ENCODE measurements around the gene IFFO2.

- no peak for TF ChIP-seq CTCF (IDR thresholded peaks at IDR 0.05; ENCODE audit: low read depth, low read length, missing input control)
- no peak for TF ChIP-seq MAX (IDR thresholded peaks at IDR 0.05)
- no peak for TF ChIP-seq ATF3 (IDR thresholded peaks at IDR 0.05)
- no peak for TF ChIP-seq JUND (IDR thresholded peaks at IDR 0.05)
- TF ChIP-seq EGR1 (IDR thresholded peaks at IDR 0.05; ENCODE audit: low read depth in 2 of 2), result no peak
- TF ChIP-seq RAD21 (IDR thresholded peaks at IDR 0.05), result no peak
- TF ChIP-seq ZBTB33 (IDR thresholded peaks at IDR 0.05), result no peak
- no peak for TF ChIP-seq SP1 (IDR thresholded peaks at IDR 0.05)
- TF ChIP-seq FOXA1 (IDR thresholded peaks at IDR 0.05), result no peak
- no peak for TF ChIP-seq TAF1 (conservative IDR thresholded peaks at IDR 0.05)
These were observed 82.4 kb downstream of the IFFO2 start for GRCh38 chr1:18874036-18874435.

All from liver (tissue), 3 donors.